Lower leg skin (tissue), 3 donors: Measurements from ENCODE around the gene AUTS2.

Experiments
- CTCF ChIP-seq, 3 donors: fragments of 450-650 bp; IDR thresholded peaks; one replicate each; pipeline ENCODE4 v1.5.1; 2016; ENCODE audit warnings: antibody characterized with exemption in 3 of 3, mild to moderate bottlenecking in 3 of 3, moderate library complexity in 2 of 3
- POLR2A ChIP-seq, 2 donors: fragments of 450-650 bp; IDR thresholded peaks; one replicate each; pipeline ENCODE4 v1.6.1; 2016 to 2017; ENCODE audit warnings: antibody characterized with exemption in 2 of 2, mild to moderate bottlenecking in 1 of 2, moderate library complexity in 1 of 2

- TF ChIP-seq CTCF (IDR thresholded peaks at IDR 0.05) (no peak), POLR2A (IDR thresholded peaks at IDR 0.05) (no peak)
Measured at GRCh38 chr7:70764701-70765208, 1166.5 kb downstream of the AUTS2 start.
